GM21786 (cell line): ENCODE results near the gene RBM43.
A peak's percentile ranks its signal among the peaks of the same experiment; 100 is the strongest.
"Not testable (repeated sequence)": the region's sequence is repeated elsewhere in the genome, so short reads cannot be mapped to it uniquely, and the experiment has no call there.

Experiments
- ATAC-seq: cut with Tn5 transposase; IDR thresholded peaks from one replicate; pipeline ENCODE4 v1.9.1; 2021; ENCODE audit not compliant: unreplicated experiment

Gene RBM43

GRCh38 chr2:151261231-151261976 lies at the start of gene RBM43:
Gene RBM43 (minus strand): TSS chr2:151261863. CDS start chr2:151261727, 136 bp downstream.
- ATAC-seq: peak; percentile 91

GRCh38 chr2:151310313-151310712 lies 48.6 kb upstream of the RBM43 start:
- not testable (repeated sequence) for ATAC-seq

DNA sequence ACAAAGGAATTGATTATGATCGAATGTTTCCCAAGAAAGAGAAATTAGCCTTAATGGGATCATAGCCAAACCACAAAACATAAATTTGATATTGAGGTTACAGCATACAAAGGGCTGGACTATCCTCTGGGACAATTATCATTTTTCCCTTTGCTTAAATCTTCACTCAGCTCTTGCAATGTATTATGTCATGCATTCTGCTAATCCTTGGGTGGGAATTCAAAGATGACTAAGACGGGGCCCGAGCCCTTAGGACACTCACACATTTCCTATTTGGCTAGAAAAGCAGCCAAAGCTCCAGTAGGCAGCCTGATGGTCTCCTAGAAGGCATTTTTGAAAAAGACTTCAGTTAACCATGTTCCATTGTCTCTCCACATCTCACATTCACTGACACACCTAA lies 45.0 kb upstream of the RBM43 start:
- ATAC-seq: no peak

- no peak for ATAC-seq
Observed at GRCh38 chr2:151305129-151305691, 43.5 kb upstream of the RBM43 start.

GRCh38 chr2:151302879-151303278 lies 41.2 kb upstream of the RBM43 start:
- no peak for ATAC-seq

GRCh38 chr2:151302404-151302803 lies 40.7 kb upstream of the RBM43 start:
- ATAC-seq: no peak

DNA sequence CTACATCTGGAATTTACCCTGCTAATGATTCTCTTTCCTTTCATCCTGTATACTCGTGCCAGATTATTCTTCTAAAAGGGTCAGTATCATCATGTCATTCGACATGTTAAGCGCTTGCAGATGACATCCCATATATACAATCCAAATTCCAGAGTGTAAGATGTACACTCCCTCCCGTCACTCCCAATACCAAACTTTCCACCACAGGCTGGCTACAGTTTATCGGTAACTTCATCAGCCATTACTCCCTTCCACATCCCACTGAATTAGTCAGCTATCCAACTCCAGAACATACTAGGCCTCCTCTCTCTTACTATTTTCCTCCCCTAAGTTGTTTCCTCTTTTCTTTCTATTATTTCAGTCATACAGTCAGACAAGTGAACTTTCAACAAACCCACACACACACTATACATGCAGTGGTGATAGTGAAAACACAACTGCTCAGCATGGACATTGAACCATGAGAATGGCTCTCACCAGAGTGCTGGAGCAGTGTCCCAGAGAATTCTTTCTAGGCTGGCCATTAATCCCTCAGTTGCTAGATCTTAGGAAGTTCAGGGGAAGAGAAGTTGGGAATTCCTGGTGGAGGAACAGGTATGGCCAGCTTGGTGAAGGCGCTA lies 38.4 kb upstream of the RBM43 start:
- ATAC-seq: no peak

GRCh38 chr2:151297882-151298281 lies 36.2 kb upstream of the RBM43 start:
- peak; percentile 94 for ATAC-seq

DNA sequence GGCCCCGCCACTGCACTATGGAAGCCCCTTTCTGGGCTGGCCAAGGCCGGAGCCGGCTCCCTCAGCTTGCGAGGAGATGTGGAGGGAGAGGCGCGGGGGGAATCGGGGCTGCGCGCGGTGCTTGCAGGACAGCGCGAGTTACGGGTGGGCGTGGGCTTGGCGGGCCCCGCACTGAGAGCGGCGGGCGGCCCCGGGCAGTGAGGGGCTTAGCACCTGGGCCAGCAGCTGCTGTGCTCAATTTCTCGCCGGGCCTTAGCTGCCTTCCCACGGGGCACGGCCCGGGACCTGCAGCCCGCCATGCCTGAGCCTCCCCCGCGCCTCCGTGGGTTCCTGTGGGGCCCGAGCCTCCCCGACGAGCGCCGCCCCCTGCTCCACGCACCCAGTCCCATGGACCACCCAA lies 34.3 kb upstream of the RBM43 start:
- ATAC-seq: not testable (repeated sequence)

- no peak for ATAC-seq
Observed at GRCh38 chr2:151292546-151292945, 30.9 kb upstream of the RBM43 start.

DNA sequence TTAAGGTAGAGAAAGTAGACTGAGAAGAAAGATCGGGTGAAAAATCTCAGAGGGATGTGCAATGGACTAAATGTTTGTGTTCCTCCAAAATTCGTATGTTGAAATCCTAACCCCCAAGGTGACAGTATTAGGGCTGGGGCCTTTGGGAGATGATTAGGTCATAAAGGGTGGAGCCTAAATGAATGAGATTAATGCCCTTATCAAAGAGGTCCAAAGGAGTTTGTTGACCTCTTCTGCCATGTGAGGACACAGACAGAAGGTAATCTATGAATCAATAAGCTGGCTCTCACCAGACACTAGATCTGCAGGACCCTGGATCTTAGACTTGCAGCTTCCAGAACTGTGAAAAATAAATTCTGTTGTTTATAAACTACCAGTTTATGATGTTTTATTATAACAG lies 30.5 kb upstream of the RBM43 start:
- ATAC-seq: no peak

- ATAC-seq: no peak
Observed at GRCh38 chr2:151291224-151291623, 29.6 kb upstream of the RBM43 start.

GRCh38 chr2:151289972-151290866 lies 28.6 kb upstream of the RBM43 start:
- peak; percentile 10 for ATAC-seq

GRCh38 chr2:151287513-151288250 lies 26.0 kb upstream of the RBM43 start:
- no peak for ATAC-seq

DNA sequence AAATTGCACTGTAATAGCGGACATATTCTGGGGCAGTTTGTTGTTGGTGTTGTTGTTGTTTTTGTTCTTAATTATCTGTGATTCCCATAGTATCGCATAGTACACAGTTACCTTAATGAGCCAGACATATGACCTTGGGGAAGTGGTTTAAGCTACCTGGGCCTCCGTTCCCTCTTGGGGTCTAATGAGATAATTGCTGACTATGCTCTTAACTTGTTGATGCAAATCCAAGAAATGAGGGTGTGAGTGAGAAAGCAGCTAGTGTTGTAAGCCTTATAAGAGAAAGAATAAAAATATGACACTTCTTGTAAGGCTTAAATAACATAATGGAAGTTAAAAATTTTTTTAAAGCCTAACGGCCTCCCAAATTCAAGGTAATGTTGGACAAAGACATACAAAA lies 20.7 kb upstream of the RBM43 start:
- ATAC-seq: no peak

- ATAC-seq: no peak
Observed at GRCh38 chr2:151280271-151280670, 18.6 kb upstream of the RBM43 start.

DNA sequence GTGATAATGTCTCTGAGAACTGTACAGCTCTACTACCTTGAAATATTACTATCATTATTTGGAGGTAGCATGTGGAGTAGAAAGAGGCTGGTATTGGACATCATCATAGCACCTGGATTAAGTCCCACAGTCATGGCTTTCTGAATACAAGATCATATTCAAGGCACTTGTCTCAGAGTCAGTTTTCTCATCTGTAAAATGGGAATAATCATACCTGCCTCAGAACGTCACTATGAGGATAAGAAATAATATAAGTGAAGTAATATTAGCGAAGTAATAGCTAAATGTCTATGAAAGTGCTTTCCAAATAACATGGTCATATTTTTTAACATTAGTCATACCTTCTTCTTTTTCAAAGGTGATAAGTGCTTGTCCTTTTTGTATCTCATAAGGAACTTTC lies 16.8 kb upstream of the RBM43 start:
- no peak for ATAC-seq

DNA sequence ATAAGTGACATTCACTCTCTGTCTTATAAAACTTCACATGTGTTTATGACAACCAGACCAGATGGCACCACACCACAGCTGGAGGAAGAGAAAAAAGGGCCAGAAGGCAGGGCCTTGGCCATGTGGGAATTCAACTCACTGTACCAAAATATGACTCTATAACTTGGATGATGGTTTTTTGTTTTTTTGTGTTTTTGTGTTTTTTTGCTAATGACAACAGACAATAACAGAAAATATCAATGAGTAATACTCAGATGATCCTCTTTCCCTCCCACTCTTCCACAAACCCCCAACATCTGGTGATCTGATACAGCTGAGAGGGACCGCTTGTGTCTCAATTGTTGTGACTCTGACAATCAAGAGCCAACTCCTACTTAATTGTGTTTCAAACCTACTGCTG lies 15.4 kb upstream of the RBM43 start:
- no peak for ATAC-seq

DNA sequence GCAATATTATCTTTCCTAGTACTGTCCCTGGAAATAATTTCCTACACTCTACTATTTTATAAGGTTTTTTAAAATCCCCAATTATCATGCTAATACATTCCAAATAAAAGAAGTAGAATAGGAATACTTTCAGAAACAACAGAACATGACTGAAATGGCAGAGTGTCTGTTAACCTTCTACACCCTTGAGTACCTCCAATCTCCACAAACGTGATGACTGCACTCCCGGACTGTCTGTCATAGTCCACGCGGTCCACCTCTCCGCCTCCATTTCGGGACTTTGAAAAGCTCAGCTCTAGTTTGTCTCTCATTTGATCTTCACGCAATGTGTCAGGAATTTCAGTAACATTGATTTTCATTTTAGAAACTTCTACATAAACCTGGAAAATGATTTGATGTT lies 13.6 kb upstream of the RBM43 start:
- ATAC-seq: no peak

GRCh38 chr2:151271824-151272223 lies 10.2 kb upstream of the RBM43 start:
- ATAC-seq: no peak
